OCI-LY1 (cell line): ENCODE data around the gene CACNG4.

Experiments used
- H2AFZ ChIP-seq: fragments of 200-600 bp; sonication (generic), shearing (Covaris generic); 2 replicates; pipeline ENCODE4 v1.6.0; 2014; ENCODE audit warnings: antibody characterized with exemption, mild to moderate bottlenecking, low read length
- H3F3A ChIP-seq: fragments of 200-600 bp; sonication (generic), shearing (Covaris generic); 2 replicates; pipeline ENCODE4 v1.6.0; 2014; ENCODE audit warnings: mild to moderate bottlenecking, antibody characterized with exemption, low read length, moderate library complexity; ENCODE audit not compliant: insufficient read depth
- H3K27ac ChIP-seq: fragments of 200-600 bp; sonication (generic); 2 replicates; pipeline ENCODE4 v1.5.1; 2014; ENCODE audit warnings: low read length, mixed run types, mild to moderate bottlenecking, low read depth; ENCODE audit not compliant: poor library complexity, severe bottlenecking
- H3K27me3 ChIP-seq: fragments of 200-600 bp; sonication (generic); 2 replicates; pipeline ENCODE4 v1.6.0; 2014; ENCODE audit warnings: antibody characterized with exemption, mild to moderate bottlenecking, low read length, moderate library complexity; ENCODE audit not compliant: insufficient read depth
- H3K36me3 ChIP-seq: fragments of 200-600 bp; sonication (generic); 2 replicates; pipeline ENCODE4 v1.6.1; 2014; ENCODE audit warnings: mild to moderate bottlenecking, antibody characterized with exemption, low read length, moderate library complexity, mixed read lengths; ENCODE audit not compliant: insufficient read depth
- H3K4me1 ChIP-seq: fragments of 200-600 bp; sonication (generic); 2 replicates; pipeline ENCODE4 v1.5.1; 2014; ENCODE audit warnings: mild to moderate bottlenecking, low read length, moderate library complexity; ENCODE audit not compliant: insufficient read depth, severe bottlenecking
- H3K4me2 ChIP-seq: fragments of 200-600 bp; sonication (generic), shearing (Covaris generic); 2 replicates; pipeline ENCODE4 v1.6.1; 2014; ENCODE audit warnings: low read length
- H3K4me3 ChIP-seq: fragments of 200-600 bp; sonication (generic); 2 replicates; pipeline ENCODE4 v1.5.1; 2014; ENCODE audit warnings: low read length, low read depth, mild to moderate bottlenecking, mixed read lengths; ENCODE audit not compliant: poor library complexity, severe bottlenecking
- H3K79me2 ChIP-seq: fragments of 200-600 bp; shearing (Covaris generic); 2 replicates; pipeline ENCODE4 v1.6.1; 2016; ENCODE audit warnings: mixed run types, low read length, mixed read lengths; ENCODE audit not compliant: insufficient read depth
- H3K9ac ChIP-seq: fragments of 200-600 bp; sonication (generic), shearing (Covaris generic); 2 replicates; pipeline ENCODE4 v1.6.1; 2014; ENCODE audit warnings: mild to moderate bottlenecking, low read length, mixed read lengths
- H3K9me2 ChIP-seq: fragments of 200-600 bp; sonication (generic), shearing (Covaris generic); 2 replicates; pipeline ENCODE4 v1.6.1; 2014; ENCODE audit warnings: low read depth, mild to moderate bottlenecking, low read length, mixed read lengths
- H3K9me3 ChIP-seq: fragments of 200-600 bp; shearing (Covaris generic); 2 replicates; pipeline ENCODE4 v1.6.1; 2014; ENCODE audit warnings: low read length, mixed read lengths
- H4K20me1 ChIP-seq: fragments of 200-600 bp; sonication (generic), shearing (Covaris generic); 2 replicates; pipeline ENCODE4 v1.6.0; 2016; ENCODE audit warnings: mild to moderate bottlenecking, low read length; ENCODE audit not compliant: insufficient read depth
- CTCF ChIP-seq: fragments of 200-600 bp; sonication (generic), shearing (Covaris generic); IDR thresholded peaks from 2 replicates; pipeline ENCODE4 v1.5.1; 2017; ENCODE audit warnings: mild to moderate bottlenecking, antibody characterized with exemption, low read length, moderate library complexity, mixed read lengths
- EZH2 ChIP-seq: fragments of 200-600 bp; sonication (generic), shearing (Covaris generic); IDR thresholded peaks from 2 replicates; pipeline ENCODE4 v1.8.0; 2017; ENCODE audit warnings: borderline replicate concordance, mixed run types, mild to moderate bottlenecking, antibody characterized with exemption, low read length, moderate library complexity, mixed read lengths

The CACNG4 gene

GRCh38 chr17:66952031-66952524 lies 12.4 kb upstream of the CACNG4 start:
- Histone ChIP-seq H3K4me2 (no peak overlapping the region), H3K27me3 (peaks cover 7% of the 10 kb centered on the region; the same call in 1 of the 2 replicates), H3F3A (no peaks in the 10 kb centered on the region), H3K27ac (no peak overlapping the region), H3K9me3 (no peaks in the 10 kb centered on the region), H3K79me2 (no peaks in the 10 kb centered on the region), H3K9ac (no peak overlapping the region), H2AFZ (no peak overlapping the region), H3K36me3 (no peaks in the 10 kb centered on the region), H3K9me2 (no peaks in the 10 kb centered on the region), H3K4me3 (no peak overlapping the region), H3K4me1 (no peaks in the 10 kb centered on the region), H4K20me1 (no peaks in the 10 kb centered on the region)
- TF ChIP-seq EZH2 (no peak), CTCF (no peak)

- Histone ChIP-seq H3K4me1 (no peaks in the 10 kb centered on the region), H4K20me1 (no peaks in the 10 kb centered on the region), H3K9me2 (no peaks in the 10 kb centered on the region), H2AFZ (no peak overlapping the region), H3K36me3 (no peaks in the 10 kb centered on the region), H3K27me3 (peaks cover 7% of the 10 kb centered on the region; the same call in 1 of the 2 replicates), H3K9me3 (no peaks in the 10 kb centered on the region), H3K27ac (no peak overlapping the region), H3K9ac (no peak overlapping the region), H3K4me3 (no peak overlapping the region), H3K79me2 (no peaks in the 10 kb centered on the region), H3F3A (no peaks in the 10 kb centered on the region), H3K4me2 (no peak overlapping the region)
- TF ChIP-seq EZH2 = no peak
Observed at GRCh38 chr17:66952681-66953629, 11.6 kb upstream of the CACNG4 start.

- Histone ChIP-seq H3K27ac (no peak overlapping the region), H4K20me1 (no peaks in the 10 kb centered on the region), H3K4me3 (no peak overlapping the region), H3K36me3 (no peaks in the 10 kb centered on the region), H3K4me2 (no peak overlapping the region), H3K4me1 (no peaks in the 10 kb centered on the region), H3K9ac (no peak overlapping the region), H3F3A (no peaks in the 10 kb centered on the region), H3K9me3 (no peaks in the 10 kb centered on the region), H3K9me2 (no peaks in the 10 kb centered on the region), H2AFZ (no peak overlapping the region), H3K79me2 (no peaks in the 10 kb centered on the region), H3K27me3 (peaks cover 4% of the 10 kb centered on the region; the same call in 1 of the 2 replicates)
- TF ChIP-seq EZH2 (no peak), CTCF (no peak)
Observed at GRCh38 chr17:66953630-66954020, 10.9 kb upstream of the CACNG4 start.
